GM19397 (cell line): Measurements from ENCODE around the gene ASB12.

Source experiments
- ATAC-seq: cut with Tn5 transposase; IDR thresholded peaks from one replicate; pipeline ENCODE4 v1.9.1; 2021; ENCODE audit warnings: mild to moderate bottlenecking, moderate library complexity; ENCODE audit not compliant: unreplicated experiment

ASB12 gene

GRCh38 chrX:64187762-64188150 is 42.7 kb downstream of the ASB12 start:
- ATAC-seq = no peak

GRCh38 chrX:64186974-64187761 is 43.2 kb downstream of the ASB12 start:
- ATAC-seq = no peak

GRCh38 chrX:64184396-64184795 is 46.0 kb downstream of the ASB12 start:
- no peak for ATAC-seq

- ATAC-seq = no peak
Observed at GRCh38 chrX:64182208-64182607, 48.2 kb downstream of the ASB12 start.

- ATAC-seq = no peak
Observed at GRCh38 chrX:64176876-64177275, 53.5 kb downstream of the ASB12 start.
